H9 (cell line): Measurements from ENCODE around the gene DNAI7. TPM values are rescaled to one million over a fixed set of nuclear protein-coding genes. Genes with fewer than 3 reads are reported as not detected.

ENCODE experiments used
- DNase-seq: peaks from one replicate; pipeline ENCODE4 v3.0.0-alpha.2; 2017
- H2AFZ ChIP-seq: one replicate; pipeline ENCODE4 v1.6.1; 2013; ENCODE audit warnings: mild to moderate bottlenecking, low read length, control low read depth, moderate library complexity
- H2AK5ac ChIP-seq: 2 replicates; pipeline ENCODE4 v1.6.1; 2013; ENCODE audit warnings: low read length, control low read depth, mixed read lengths; ENCODE audit not compliant: insufficient read length
- H2BK120ac ChIP-seq: one replicate; pipeline ENCODE4 v1.6.1; 2013; ENCODE audit warnings: low read depth, mild to moderate bottlenecking, low read length, control low read depth, inconsistent platforms; ENCODE audit not compliant: poor library complexity, severe bottlenecking
- H2BK12ac ChIP-seq: 2 replicates; pipeline ENCODE4 v1.6.1; 2013; ENCODE audit warnings: low read length, control low read depth, mixed read lengths, low read depth; ENCODE audit not compliant: insufficient read length
- H2BK15ac ChIP-seq: 2 replicates; pipeline ENCODE4 v1.6.1; 2013; ENCODE audit warnings: low read depth, low read length, control low read depth
- H2BK20ac ChIP-seq: one replicate; pipeline ENCODE4 v1.6.1; 2013; ENCODE audit warnings: low read depth, mild to moderate bottlenecking, low read length, control low read depth, inconsistent platforms; ENCODE audit not compliant: poor library complexity, severe bottlenecking
- H2BK5ac ChIP-seq: 2 replicates; pipeline ENCODE4 v1.6.1; 2013; ENCODE audit warnings: low read length, control low read depth, mixed read lengths; ENCODE audit not compliant: insufficient read length
- H3K14ac ChIP-seq: 2 replicates; pipeline ENCODE4 v1.6.1; 2013; ENCODE audit warnings: low read length, control low read depth; ENCODE audit not compliant: insufficient read depth
- H3K18ac ChIP-seq: 2 replicates; pipeline ENCODE4 v1.6.1; 2013; ENCODE audit warnings: low read depth, mild to moderate bottlenecking, mixed read lengths, low read length, control low read depth; ENCODE audit not compliant: insufficient read length
- H3K23ac ChIP-seq: 2 replicates; pipeline ENCODE4 v1.6.1; 2013; ENCODE audit warnings: low read length, control low read depth, mixed read lengths, low read depth; ENCODE audit not compliant: insufficient read length
- H3K23me2 ChIP-seq: 2 replicates; pipeline ENCODE4 v1.6.1; 2013; ENCODE audit warnings: low read depth, mild to moderate bottlenecking, mixed read lengths, low read length, control low read depth; ENCODE audit not compliant: insufficient read length, poor library complexity, severe bottlenecking
- H3K27ac ChIP-seq: 2 replicates; pipeline ENCODE4 v1.5.1; 2013; ENCODE audit warnings: low read length, control low read depth, mixed read lengths, low read depth; ENCODE audit not compliant: insufficient read length
- H3K27me3 ChIP-seq: 2 replicates; pipeline ENCODE4 v1.6.1; 2013; ENCODE audit warnings: low read length, control low read depth, inconsistent platforms; ENCODE audit not compliant: insufficient read depth
- H3K4ac ChIP-seq: 2 replicates; pipeline ENCODE4 v1.6.1; 2013; ENCODE audit warnings: low read depth, mild to moderate bottlenecking, control low read depth, inconsistent platforms, low read length, moderate library complexity
- H3K4me1 ChIP-seq: 2 replicates; pipeline ENCODE4 v1.6.1; 2013; ENCODE audit warnings: low read length, control low read depth, inconsistent platforms; ENCODE audit not compliant: insufficient read depth
- H3K4me2 ChIP-seq: 2 replicates; pipeline ENCODE4 v1.6.1; 2013; ENCODE audit warnings: low read length, control low read depth, mixed read lengths; ENCODE audit not compliant: insufficient read length, insufficient read depth
- H3K56ac ChIP-seq: 2 replicates; pipeline ENCODE4 v1.6.1; 2013; ENCODE audit warnings: low read depth, mild to moderate bottlenecking, mixed read lengths, low read length, control low read depth; ENCODE audit not compliant: insufficient read length
- H3K79me1 ChIP-seq: 2 replicates; pipeline ENCODE4 v1.6.1; 2013; ENCODE audit warnings: low read depth, mild to moderate bottlenecking, moderate library complexity, low read length, control low read depth, inconsistent platforms; ENCODE audit not compliant: insufficient read depth, poor library complexity, severe bottlenecking
- H3K79me2 ChIP-seq: 2 replicates; pipeline ENCODE4 v1.6.1; 2013; ENCODE audit warnings: low read length, control low read depth, inconsistent platforms; ENCODE audit not compliant: insufficient read depth
- H3K9ac ChIP-seq: 2 replicates; pipeline ENCODE4 v1.6.1; 2013; ENCODE audit warnings: low read length, control low read depth, mixed read lengths; ENCODE audit not compliant: insufficient read length; ENCODE audit errors: extremely low read depth
- H3K9me3 ChIP-seq: one replicate; pipeline ENCODE4 v1.6.1; 2013; ENCODE audit warnings: low read depth, low read length, inconsistent platforms; ENCODE audit not compliant: control insufficient read depth
- H3T11ph ChIP-seq: one replicate; pipeline ENCODE4 v1.6.1; 2013; ENCODE audit warnings: mild to moderate bottlenecking, low read length, control low read depth, inconsistent platforms
- H4K20me1 ChIP-seq: one replicate; pipeline ENCODE4 v1.6.1; 2013; ENCODE audit not compliant: control insufficient read depth, insufficient read length, insufficient read depth
- H4K5ac ChIP-seq: 2 replicates; pipeline ENCODE4 v1.6.1; 2013; ENCODE audit warnings: low read depth, mild to moderate bottlenecking, mixed read lengths, low read length, control low read depth; ENCODE audit not compliant: insufficient read length
- H4K8ac ChIP-seq: replicated peaks from 2 replicates; pipeline ENCODE4 v1.6.1; 2013; ENCODE audit warnings: low read length, control low read depth, mixed read lengths, low read depth; ENCODE audit not compliant: insufficient read length
- H4K91ac ChIP-seq: 2 replicates; pipeline ENCODE4 v1.6.1; 2013; ENCODE audit warnings: low read depth, mild to moderate bottlenecking, moderate library complexity, mixed read lengths, low read length, control low read depth; ENCODE audit not compliant: insufficient read length
- H3K27ac Mint-ChIP-seq, 3 experiments: 2 replicates in 2 of 3; 3 replicates in 1 of 3; pipeline ENCODE4 v1.8.0; 2020 to 2021; ENCODE audit warnings: mixed read lengths in 3 of 3, mild to moderate bottlenecking in 1 of 3, moderate library complexity in 1 of 3
- H3K27me3 Mint-ChIP-seq: 2 replicates; pipeline ENCODE4 v1.8.0; 2021; ENCODE audit warnings: low read depth, mild to moderate bottlenecking, moderate library complexity, mixed read lengths
- H3K36me3 Mint-ChIP-seq, 3 experiments: 2 replicates in 2 of 3; 3 replicates in 1 of 3; pipeline ENCODE4 v1.8.0; 2020 to 2021; ENCODE audit warnings: low read depth in 3 of 3, mixed read lengths in 3 of 3; ENCODE audit not compliant: insufficient read depth in 1 of 3
- H3K4me1 Mint-ChIP-seq, 2 experiments: 2 replicates each; pipeline ENCODE4 v1.8.0; 2020; ENCODE audit warnings: mixed read lengths in 2 of 2
- H3K4me3 Mint-ChIP-seq, 2 experiments: 2 replicates in 1 of 2; 3 replicates in 1 of 2; pipeline ENCODE4 v1.8.0; 2020 to 2021; ENCODE audit warnings: mild to moderate bottlenecking in 2 of 2, mixed read lengths in 2 of 2, moderate library complexity in 1 of 2
- H3K9me3 Mint-ChIP-seq, 2 experiments: 2 replicates in 1 of 2; 3 replicates in 1 of 2; pipeline ENCODE4 v1.8.0; 2020; ENCODE audit warnings: mild to moderate bottlenecking in 2 of 2, mixed read lengths in 2 of 2, moderate library complexity in 1 of 2
- WGBS: extraction: QIAGEN DNeasy Blood & Tissue Kit; methylation state at CpG from one replicate; pipeline ENCODE4 v1.1.7; 2013; ENCODE audit warnings: missing lambda C conversion rate, low lambda C conversion rate, mixed read lengths; ENCODE audit not compliant: insufficient read length; ENCODE audit errors: extremely low coverage; 5-methylcytosine and 5-hydroxymethylcytosine counted together
- total RNA-seq: library from RNA; stranded (reverse); gene quantifications from 2 replicates; pipeline ENCODE4 v1.2.1, GENCODE V29; 2021
- TF ChIP-seq, protein P1 (sequence below): fragments of 200-600 bp; sonication (generic); conservative IDR thresholded peaks from 3 replicates; pipeline ENCODE4 v1.8.0; 2021; ENCODE audit warnings: antibody characterized with exemption, mild to moderate bottlenecking

Gene DNAI7
- total RNA-seq, 1 experiment from 2014 or later = not detected

DNA sequence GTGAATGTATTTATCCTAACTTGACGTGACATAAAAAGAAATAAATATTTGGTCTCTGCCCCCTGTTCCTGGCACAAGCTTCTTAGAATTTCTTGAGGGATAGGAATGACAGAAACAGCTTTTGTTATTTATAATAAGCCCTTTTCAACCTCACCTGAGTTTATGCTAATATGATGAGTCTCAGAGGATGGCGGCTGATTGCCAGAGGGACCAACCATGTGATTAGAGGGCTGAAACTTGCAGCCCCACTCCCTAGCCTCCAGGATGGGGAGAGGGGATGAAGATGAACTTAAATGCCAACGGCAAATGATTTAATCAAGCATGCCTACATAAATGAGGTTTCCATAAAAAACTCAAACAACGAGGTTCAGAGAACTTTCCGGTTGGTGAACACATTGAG, 42.9 kb downstream of the DNAI7 start:
- Histone ChIP-seq H3K23ac (no peak overlapping the region), H3K4me2 (no peak overlapping the region), H3K4me1 (peaks cover 11% of the 10 kb centered on the region), H2BK15ac (no peak overlapping the region), H3T11ph (no peak overlapping the region), H4K20me1 (no peaks in the 10 kb centered on the region), H3K4ac (no peak overlapping the region), H2AK5ac (no peak overlapping the region), H2BK12ac (no peak overlapping the region), H2AFZ (no peak overlapping the region), H4K91ac (no peak overlapping the region), H3K27me3 (no peaks in the 10 kb centered on the region), H3K9me3 (no peaks in the 10 kb centered on the region), H3K9ac (no peak overlapping the region), H2BK120ac (no peak overlapping the region), H3K14ac (no peak overlapping the region), H3K23me2 (no peaks in the 10 kb centered on the region), H2BK20ac (no peak overlapping the region), H3K56ac (no peak overlapping the region), H2BK5ac (no peak overlapping the region), H4K8ac (no peak overlapping the region), H3K79me2 (no peaks in the 10 kb centered on the region), H3K79me1 (no peaks in the 10 kb centered on the region), H3K27ac (no peak overlapping the region), H4K5ac (no peak overlapping the region), H3K18ac (no peak overlapping the region)
- no peaks in the 10 kb centered on the region; a peak in 1 of 7 replicates for H3K36me3 Mint-ChIP-seq
- peaks cover 17% of the 10 kb centered on the region in 2 experiments for H3K4me1 Mint-ChIP-seq
- TF ChIP-seq, protein P1, sequence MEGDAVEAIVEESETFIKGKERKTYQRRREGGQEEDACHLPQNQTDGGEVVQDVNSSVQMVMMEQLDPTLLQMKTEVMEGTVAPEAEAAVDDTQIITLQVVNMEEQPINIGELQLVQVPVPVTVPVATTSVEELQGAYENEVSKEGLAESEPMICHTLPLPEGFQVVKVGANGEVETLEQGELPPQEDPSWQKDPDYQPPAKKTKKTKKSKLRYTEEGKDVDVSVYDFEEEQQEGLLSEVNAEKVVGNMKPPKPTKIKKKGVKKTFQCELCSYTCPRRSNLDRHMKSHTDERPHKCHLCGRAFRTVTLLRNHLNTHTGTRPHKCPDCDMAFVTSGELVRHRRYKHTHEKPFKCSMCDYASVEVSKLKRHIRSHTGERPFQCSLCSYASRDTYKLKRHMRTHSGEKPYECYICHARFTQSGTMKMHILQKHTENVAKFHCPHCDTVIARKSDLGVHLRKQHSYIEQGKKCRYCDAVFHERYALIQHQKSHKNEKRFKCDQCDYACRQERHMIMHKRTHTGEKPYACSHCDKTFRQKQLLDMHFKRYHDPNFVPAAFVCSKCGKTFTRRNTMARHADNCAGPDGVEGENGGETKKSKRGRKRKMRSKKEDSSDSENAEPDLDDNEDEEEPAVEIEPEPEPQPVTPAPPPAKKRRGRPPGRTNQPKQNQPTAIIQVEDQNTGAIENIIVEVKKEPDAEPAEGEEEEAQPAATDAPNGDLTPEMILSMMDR = no peak
- H3K27ac Mint-ChIP-seq = no peak overlapping the region
- DNase-seq = no peak
- no peaks in the 10 kb centered on the region; the same call in 1 of the 2 replicates for H3K27me3 Mint-ChIP-seq
- H3K4me3 Mint-ChIP-seq = no peak overlapping the region
- H3K9me3 Mint-ChIP-seq = no peaks in the 10 kb centered on the region
- no CpG with 5 or more reads among the region's 5 CpGs for WGBS
